ENCODE measurements around the gene MDM1.

Gene MDM1

DNA sequence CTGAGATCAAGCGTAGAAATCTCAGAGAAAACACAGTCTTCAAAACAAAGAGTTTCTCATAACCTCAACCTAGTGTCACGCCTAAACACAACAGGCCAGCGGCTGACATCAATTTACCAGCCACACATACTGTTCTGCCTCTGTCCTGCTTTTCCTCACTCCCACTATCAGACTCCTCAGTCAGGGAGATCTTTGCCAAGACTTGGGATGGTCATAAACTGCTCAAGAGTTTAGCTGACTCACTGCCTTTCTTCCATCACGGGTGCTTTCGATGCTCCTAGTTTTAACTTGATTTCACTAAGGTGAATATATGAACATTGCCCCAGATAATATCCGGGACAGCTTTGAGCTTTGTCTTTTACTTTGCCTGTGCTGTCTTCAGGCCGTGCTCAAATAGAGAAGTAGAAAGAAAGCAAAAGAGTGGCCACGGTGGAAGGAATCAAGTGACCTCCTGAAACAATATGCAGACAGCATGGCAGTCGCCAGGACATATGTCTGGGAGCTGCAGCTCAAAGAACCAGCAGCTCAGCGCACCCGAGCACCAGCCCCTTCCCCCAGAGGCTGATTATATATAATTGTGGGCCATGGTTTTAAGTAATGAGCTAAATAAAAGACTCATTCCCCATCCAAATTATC is 12.1 kb downstream of the MDM1 start:
- Mint-ChIP-seq H3K9me3 (no peaks in the 10 kb centered on the region), H3K27me3 (no peaks in the 10 kb centered on the region), H3K27ac (no peak overlapping the region), H3K4me3 (no peak overlapping the region), H3K36me3 (ENCODE audit: low read depth) (peaks cover 23% of the 10 kb centered on the region), H3K4me1 (ENCODE audit: low read depth) (no peaks in the 10 kb centered on the region)
- no peak for DNase-seq

GRCh38 chr12:68317047-68317667 is 15.0 kb downstream of the MDM1 start:
- Mint-ChIP-seq H3K27me3 (no peaks in the 10 kb centered on the region), H3K4me1 (ENCODE audit: low read depth) (no peaks in the 10 kb centered on the region), H3K4me3 (no peak overlapping the region), H3K27ac (no peak overlapping the region), H3K36me3 (ENCODE audit: low read depth) (peaks cover 14% of the 10 kb centered on the region), H3K9me3 (no peaks in the 10 kb centered on the region)
- no peak for DNase-seq

GRCh38 chr12:68310370-68310769 is 21.8 kb downstream of the MDM1 start:
- Mint-ChIP-seq H3K9me3 (peaks cover 2% of the 10 kb centered on the region), H3K27ac (no peak overlapping the region), H3K4me3 (no peak overlapping the region), H3K36me3 (ENCODE audit: low read depth) (peaks cover 27% of the 10 kb centered on the region), H3K4me1 (ENCODE audit: low read depth) (peaks cover 12% of the 10 kb centered on the region), H3K27me3 (no peaks in the 10 kb centered on the region)
- no peak for DNase-seq

DNA sequence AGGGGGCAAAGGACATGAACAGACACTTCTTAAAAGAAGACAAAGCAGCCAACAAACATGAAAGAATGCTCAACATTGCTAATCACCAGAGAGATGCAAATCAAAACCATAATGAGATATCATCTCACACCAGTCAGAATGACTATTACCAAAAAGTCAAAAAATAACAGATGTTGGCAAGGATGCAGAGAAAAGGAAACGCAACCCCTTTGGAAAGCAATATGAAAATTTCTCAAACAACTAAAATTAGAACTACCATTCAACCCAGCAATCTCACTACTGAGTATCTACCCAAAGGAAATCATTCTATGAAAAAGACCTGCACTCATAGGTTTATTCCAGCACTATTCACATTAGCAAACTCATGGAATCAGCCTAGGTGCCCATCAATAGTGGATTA is 25.6 kb downstream of the MDM1 start:
- H3K4me3 Mint-ChIP-seq: no peak overlapping the region
- H3K4me1 Mint-ChIP-seq (ENCODE audit: low read depth): peaks cover 12% of the 10 kb centered on the region

DNA sequence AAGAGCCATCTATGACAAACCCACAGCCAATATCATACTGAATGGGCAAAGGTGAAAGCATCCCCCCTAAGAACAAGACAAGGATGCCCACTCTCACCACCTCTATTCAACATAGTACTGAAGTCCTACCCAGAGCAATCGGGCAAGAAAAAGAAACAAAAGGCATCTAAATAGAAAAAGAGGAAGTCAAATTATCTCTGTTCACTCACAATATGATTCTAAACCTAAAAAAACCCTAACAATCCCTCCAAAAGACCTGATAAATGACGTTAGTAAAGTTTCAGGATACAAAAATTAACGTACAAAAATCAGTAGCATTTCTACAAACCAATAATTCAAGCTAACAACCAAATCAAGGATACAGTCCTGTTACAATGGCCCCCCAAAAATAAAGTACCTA is 26.9 kb downstream of the MDM1 start:
- H3K9me3 Mint-ChIP-seq: peaks cover 2% of the 10 kb centered on the region
- DNase-seq: no peak
- H3K36me3 Mint-ChIP-seq (ENCODE audit: low read depth): peaks cover 66% of the 10 kb centered on the region
- no peak overlapping the region for H3K27ac Mint-ChIP-seq
- H3K27me3 Mint-ChIP-seq: no peaks in the 10 kb centered on the region
- peaks cover 12% of the 10 kb centered on the region for H3K4me1 Mint-ChIP-seq (ENCODE audit: low read depth)
- H3K4me3 Mint-ChIP-seq: no peak overlapping the region

More for the DNA sequence above, 25.6 kb downstream of the MDM1 start:
- Mint-ChIP-seq H3K27ac (peak overlapping the region; percentile 1), H3K27me3 (no peaks in the 10 kb centered on the region), H3K36me3 (ENCODE audit: low read depth) (peaks cover 53% of the 10 kb centered on the region), H3K9me3 (peaks cover 2% of the 10 kb centered on the region)
- DNase-seq: no peak

GRCh38 chr12:68304626-68305025 is 27.5 kb downstream of the MDM1 start:
- peaks cover 2% of the 10 kb centered on the region for H3K9me3 Mint-ChIP-seq
- H3K36me3 Mint-ChIP-seq (ENCODE audit: low read depth): peaks cover 73% of the 10 kb centered on the region
- no peak for DNase-seq

GRCh38 chr12:68303850-68304249 is 28.3 kb downstream of the MDM1 start:
- Mint-ChIP-seq H3K36me3 (ENCODE audit: low read depth) (peaks cover 80% of the 10 kb centered on the region), H3K27me3 (no peaks in the 10 kb centered on the region), H3K27ac (no peak overlapping the region), H3K4me3 (no peak overlapping the region), H3K9me3 (peaks cover 6% of the 10 kb centered on the region), H3K4me1 (ENCODE audit: low read depth) (peaks cover 17% of the 10 kb centered on the region)
- DNase-seq: no peak

More at GRCh38 chr12:68304626-68305025, 27.5 kb downstream of the MDM1 start:
- no peak overlapping the region for H3K27ac Mint-ChIP-seq
- no peaks in the 10 kb centered on the region for H3K27me3 Mint-ChIP-seq
- no peak overlapping the region for H3K4me3 Mint-ChIP-seq
- H3K4me1 Mint-ChIP-seq (ENCODE audit: low read depth): peaks cover 12% of the 10 kb centered on the region

GRCh38 chr12:68297929-68298328 is 34.2 kb downstream of the MDM1 start:
- Mint-ChIP-seq H3K9me3 (peaks cover 4% of the 10 kb centered on the region), H3K4me1 (ENCODE audit: low read depth) (peaks cover 20% of the 10 kb centered on the region)

DNA sequence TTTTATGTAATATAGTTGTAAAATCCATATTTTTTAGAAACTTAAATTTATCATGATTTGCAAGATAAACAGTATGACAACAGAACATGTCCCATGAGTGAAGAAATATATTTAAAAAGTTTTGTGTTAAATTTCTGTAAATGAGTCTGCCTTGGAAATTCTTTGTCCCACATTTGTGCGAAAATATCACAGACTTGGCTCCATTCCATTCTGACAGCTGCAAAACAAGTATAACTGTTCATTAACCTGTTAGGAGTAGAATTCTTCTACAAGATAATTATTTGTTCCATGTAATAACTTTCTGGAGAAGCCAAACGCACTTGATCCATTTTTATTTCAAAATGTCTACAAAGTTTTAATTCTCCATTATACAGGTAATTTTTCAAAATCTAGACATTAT is 37.9 kb downstream of the MDM1 start:
- Mint-ChIP-seq H3K4me1 (ENCODE audit: low read depth) (peaks cover 53% of the 10 kb centered on the region), H3K27ac (no peak overlapping the region), H3K27me3 (no peaks in the 10 kb centered on the region), H3K9me3 (peaks cover 2% of the 10 kb centered on the region), H3K4me3 (no peak overlapping the region), H3K36me3 (ENCODE audit: low read depth) (peaks cover 45% of the 10 kb centered on the region)
- no peak for DNase-seq

More at GRCh38 chr12:68297929-68298328, 34.2 kb downstream of the MDM1 start:
- Mint-ChIP-seq H3K27ac (no peak overlapping the region), H3K27me3 (no peaks in the 10 kb centered on the region), H3K4me3 (no peak overlapping the region), H3K36me3 (ENCODE audit: low read depth) (peaks cover 77% of the 10 kb centered on the region)
- no peak for DNase-seq

DNA sequence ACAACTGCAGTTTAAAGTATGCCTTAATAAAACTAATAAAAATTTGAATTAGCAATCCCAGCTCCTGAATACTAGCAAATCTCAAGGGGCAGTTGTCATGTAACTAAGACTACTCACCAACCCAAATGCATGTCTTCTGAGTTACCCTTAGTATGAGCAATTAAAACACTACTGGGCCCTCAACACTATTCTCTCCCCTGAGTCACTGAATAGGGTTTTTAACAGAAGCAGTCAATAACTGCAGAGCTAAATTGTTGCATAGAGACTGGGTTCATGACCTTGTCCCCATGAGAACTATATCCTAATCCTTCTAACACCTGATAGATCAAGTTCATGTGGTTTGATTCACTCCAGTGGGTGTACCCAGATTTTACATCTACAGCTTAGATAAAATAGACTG is 38.8 kb downstream of the MDM1 start:
- no peaks in the 10 kb centered on the region for H3K9me3 Mint-ChIP-seq
- no peak overlapping the region for H3K4me3 Mint-ChIP-seq
- H3K4me1 Mint-ChIP-seq (ENCODE audit: low read depth): peaks cover 50% of the 10 kb centered on the region
- peaks cover 36% of the 10 kb centered on the region for H3K36me3 Mint-ChIP-seq (ENCODE audit: low read depth)
- H3K27me3 Mint-ChIP-seq: peaks cover 2% of the 10 kb centered on the region
- no peak for DNase-seq
- no peak overlapping the region for H3K27ac Mint-ChIP-seq

DNA sequence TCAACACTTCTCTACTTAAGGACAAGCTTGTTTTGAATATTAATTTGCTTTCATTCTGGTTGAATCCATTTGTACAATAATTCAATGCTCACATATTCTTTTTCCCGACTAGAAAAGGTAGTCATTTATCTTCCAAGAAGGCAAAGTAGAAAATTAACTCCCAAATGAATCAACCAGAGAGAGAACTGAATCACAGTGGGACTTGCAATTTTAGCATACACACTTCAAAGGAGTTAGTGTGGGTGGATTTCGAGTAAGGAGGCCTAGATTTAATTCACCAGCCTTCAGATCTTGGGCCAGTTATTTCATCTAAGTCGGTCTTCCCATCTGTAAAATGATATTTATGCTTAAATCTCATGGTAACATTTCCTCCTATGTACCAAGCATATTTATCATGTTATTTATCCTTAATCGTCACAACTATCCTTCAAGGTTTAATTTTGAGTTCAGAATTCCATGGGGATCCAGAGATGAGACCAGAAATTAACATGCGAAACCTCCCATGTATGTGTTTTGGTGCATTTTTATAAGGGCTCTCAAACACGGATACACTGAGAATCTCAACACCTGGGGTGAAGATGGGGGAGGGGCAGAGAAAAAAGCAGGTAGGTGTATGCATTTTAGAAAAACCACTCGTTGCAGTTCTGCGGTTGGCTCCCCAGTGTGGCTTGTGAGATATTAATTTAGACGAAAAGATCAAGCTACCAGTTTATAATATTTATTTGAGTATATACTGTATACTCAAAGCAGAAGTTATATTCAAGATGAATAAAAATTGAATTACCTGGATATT is 39.8 kb downstream of the MDM1 start:
- peak overlapping the region; percentile 82 for H3K27ac Mint-ChIP-seq
- peak overlapping the region; percentile 23 for H3K4me3 Mint-ChIP-seq
- DNase-seq: no peak
- peaks cover 33% of the 10 kb centered on the region for H3K36me3 Mint-ChIP-seq (ENCODE audit: low read depth)
- H3K27me3 Mint-ChIP-seq: peaks cover 6% of the 10 kb centered on the region
- peaks cover 52% of the 10 kb centered on the region for H3K4me1 Mint-ChIP-seq (ENCODE audit: low read depth)
- no peaks in the 10 kb centered on the region for H3K9me3 Mint-ChIP-seq

- Mint-ChIP-seq H3K4me3 (peak overlapping the region; percentile 15), H3K27me3 (peaks cover 6% of the 10 kb centered on the region), H3K27ac (peak overlapping the region; percentile 82), H3K36me3 (ENCODE audit: low read depth) (peaks cover 29% of the 10 kb centered on the region), H3K9me3 (no peaks in the 10 kb centered on the region), H3K4me1 (ENCODE audit: low read depth) (peaks cover 55% of the 10 kb centered on the region)
- no peak for DNase-seq
These were observed 40.6 kb downstream of the MDM1 start for GRCh38 chr12:68291396-68292036.

GRCh38 chr12:68290126-68290525 is 42.0 kb downstream of the MDM1 start:
- no peak for DNase-seq
- Mint-ChIP-seq H3K27ac (peak overlapping the region; percentile 81), H3K36me3 (ENCODE audit: low read depth) (peaks cover 18% of the 10 kb centered on the region), H3K4me1 (ENCODE audit: low read depth) (peaks cover 55% of the 10 kb centered on the region), H3K27me3 (peaks cover 14% of the 10 kb centered on the region), H3K9me3 (no peaks in the 10 kb centered on the region), H3K4me3 (no peak overlapping the region)

DNA sequence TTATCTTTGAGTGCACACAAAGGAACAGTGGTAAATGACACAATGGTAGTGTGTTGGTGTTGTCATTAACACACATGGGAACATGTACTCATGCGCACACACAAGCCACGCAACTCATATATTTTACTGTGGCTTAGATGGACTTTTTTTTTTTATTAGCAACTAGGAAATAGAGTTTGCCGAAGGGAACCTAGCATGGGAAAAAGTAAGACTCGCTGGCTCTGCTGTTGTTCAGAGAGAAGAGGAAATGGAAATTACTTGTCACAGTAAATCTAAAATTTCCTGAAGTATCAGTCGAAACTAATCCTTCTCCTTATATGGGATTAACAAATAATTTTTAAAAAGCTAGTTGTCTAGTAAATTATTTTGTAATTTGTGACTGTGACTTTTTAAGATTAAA is 45.1 kb downstream of the MDM1 start:
- Mint-ChIP-seq H3K4me3 (no peak overlapping the region), H3K4me1 (ENCODE audit: low read depth) (peaks cover 45% of the 10 kb centered on the region), H3K27me3 (peaks cover 28% of the 10 kb centered on the region), H3K9me3 (no peaks in the 10 kb centered on the region), H3K27ac (no peak overlapping the region), H3K36me3 (ENCODE audit: low read depth) (no peaks in the 10 kb centered on the region)
- no peak for DNase-seq

Data from activated T-cell treated with anti-CD3 and anti-CD28 coated beads, Interleukin-2, amount 50 U/mL, for 24 hours (primary cell).